Measurements from ENCODE around the gene PLAAT2. TPM values are rescaled to one million over a fixed set of nuclear protein-coding genes. Genes with fewer than 3 reads are reported as not detected.

The PLAAT2 gene
- polyA plus RNA-seq, 1 of the 3 experiments (the other 2 are of a cell fraction) = 0.53 TPM

DNA sequence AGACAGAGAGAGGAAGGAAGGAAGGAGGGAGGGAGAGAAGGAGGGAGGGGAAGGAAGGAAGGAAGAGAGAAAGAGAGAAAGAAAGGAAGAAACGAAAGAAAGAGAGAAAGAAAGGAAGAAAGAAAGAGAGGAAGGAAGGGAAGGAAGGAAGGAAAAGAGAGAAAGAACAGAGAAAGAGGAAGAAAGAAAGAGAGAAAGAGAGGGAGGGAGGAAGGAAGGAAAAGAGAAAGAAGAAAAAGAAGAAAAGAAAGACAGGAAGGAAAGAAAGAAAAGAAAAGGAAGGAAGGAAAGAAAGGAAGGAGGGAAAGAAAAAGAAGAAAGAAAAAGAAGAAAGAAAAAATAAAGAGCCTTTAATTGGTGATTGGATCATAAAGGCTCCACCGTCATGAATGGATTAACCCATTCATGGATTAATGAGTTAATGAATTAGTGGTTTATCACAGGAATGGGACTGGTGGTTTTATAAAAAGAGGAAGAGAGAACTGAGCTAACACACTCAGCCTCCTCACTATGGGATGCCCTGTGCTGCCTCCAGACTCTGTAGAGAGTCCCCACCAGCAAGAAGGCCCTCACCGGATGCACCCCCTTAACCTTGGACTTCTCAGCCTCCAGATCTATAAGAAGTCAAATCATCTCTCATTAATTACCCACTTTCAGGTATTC, 9.0 kb upstream of the PLAAT2 start:
- Histone ChIP-seq H3K4me3 (ENCODE audit: low read depth in 2 of 2, low read length in 1 of 2) (no peak overlapping the region), H3K79me2 (ENCODE audit: insufficient read depth) (no peaks in the 10 kb centered on the region), H3K9me3 (no peaks in the 10 kb centered on the region), H3K4me1 (ENCODE audit: control insufficient read depth in 1 of 2, insufficient read depth in 2 of 2, low read depth in 1 of 2, low read length in 1 of 2) (peaks cover 0 to 2% of the 10 kb centered on the region in 2 experiments; a peak in 1 of 4 replicates), H2AFZ (ENCODE audit: low read depth) (no peak overlapping the region), H3K36me3 (replicated peaks in 1 of 2; ENCODE audit: control insufficient read depth in 1 of 2, insufficient read depth in 2 of 2, low read length in 1 of 2) (no peaks in the 10 kb centered on the region), H3K9me2 (no peaks in the 10 kb centered on the region), H3K9ac (no peak overlapping the region), H3K4me2 (no peak overlapping the region), H4K20me1 (ENCODE audit: insufficient read depth) (no peaks in the 10 kb centered on the region), H3K27me3 (ENCODE audit: insufficient read depth) (no peaks in the 10 kb centered on the region), H3F3A (replicated peaks; ENCODE audit: insufficient read depth) (peaks cover 3% of the 10 kb centered on the region), H3K27ac (ENCODE audit: low read depth in 2 of 2, low read length in 1 of 2) (no peak overlapping the region)
- CTCF ChIA-PET = no interaction called here
- POLR2A ChIA-PET = no interaction called here
- no peak for DNase-seq
- TF ChIP-seq RAD21 (IDR thresholded peaks at IDR 0.05; ENCODE audit: low read length) = no peak
- TF ChIP-seq EP300 (IDR thresholded peaks at IDR 0.05; ENCODE audit: borderline replicate concordance in 1 of 2, low read depth in 1 of 2, low read length in 1 of 2) = no peak
- TF ChIP-seq FOSL2 (IDR thresholded peaks at IDR 0.05; ENCODE audit: borderline replicate concordance, low read depth) = no peak
- TF ChIP-seq, protein P1, sequence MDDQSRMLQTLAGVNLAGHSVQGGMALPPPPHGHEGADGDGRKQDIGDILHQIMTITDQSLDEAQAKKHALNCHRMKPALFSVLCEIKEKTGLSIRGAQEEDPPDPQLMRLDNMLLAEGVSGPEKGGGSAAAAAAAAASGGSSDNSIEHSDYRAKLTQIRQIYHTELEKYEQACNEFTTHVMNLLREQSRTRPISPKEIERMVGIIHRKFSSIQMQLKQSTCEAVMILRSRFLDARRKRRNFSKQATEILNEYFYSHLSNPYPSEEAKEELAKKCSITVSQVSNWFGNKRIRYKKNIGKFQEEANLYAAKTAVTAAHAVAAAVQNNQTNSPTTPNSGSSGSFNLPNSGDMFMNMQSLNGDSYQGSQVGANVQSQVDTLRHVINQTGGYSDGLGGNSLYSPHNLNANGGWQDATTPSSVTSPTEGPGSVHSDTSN (IDR thresholded peaks at IDR 0.05) = no peak
- no peak for TF ChIP-seq FOXM1 (IDR thresholded peaks at IDR 0.05; ENCODE audit: low read depth)
- no peak for TF ChIP-seq CHD2 (IDR thresholded peaks at IDR 0.05; ENCODE audit: low read length, partially characterized antibody)
- no peak for TF ChIP-seq GATA2 (CRISPR knock-in tag; IDR thresholded peaks at IDR 0.05)
- TF ChIP-seq TAF1 (IDR thresholded peaks at IDR 0.05; ENCODE audit: borderline replicate concordance, low read depth, low read length) = no peak
- 39% methylated on average over 3 of the region's 3 CpGs for WGBS (ENCODE audit: low lambda C conversion rate)

DNA sequence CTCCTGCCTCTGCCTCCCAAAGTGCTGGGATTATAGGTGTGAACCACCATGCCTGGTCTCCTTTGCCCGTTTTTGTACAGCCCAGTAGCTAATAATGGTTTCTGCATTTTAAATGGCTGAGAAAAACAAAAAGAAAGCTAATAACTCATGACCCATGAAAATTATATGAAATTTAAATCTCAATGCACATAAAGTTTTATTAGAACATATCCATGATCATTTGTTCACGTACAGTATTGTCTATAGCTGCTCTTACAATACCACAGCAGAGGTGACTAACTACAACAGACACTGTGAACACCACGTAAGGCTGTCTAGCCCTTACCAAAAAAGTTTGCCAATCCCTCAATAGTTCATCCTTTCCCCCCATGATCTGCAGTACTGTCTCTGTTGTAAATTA, 6.4 kb upstream of the PLAAT2 start:
- POLR2A ChIA-PET = no interaction called here
- Histone ChIP-seq H3K79me2 (ENCODE audit: insufficient read depth) (no peaks in the 10 kb centered on the region), H3K27me3 (ENCODE audit: insufficient read depth) (no peaks in the 10 kb centered on the region), H3K9me3 (no peaks in the 10 kb centered on the region), H3K27ac (ENCODE audit: low read depth in 2 of 2, low read length in 1 of 2) (no peak overlapping the region), H3K4me3 (ENCODE audit: low read depth in 2 of 2, low read length in 1 of 2) (no peak overlapping the region), H3F3A (replicated peaks; ENCODE audit: insufficient read depth) (peaks cover 3% of the 10 kb centered on the region), H3K4me2 (no peak overlapping the region), H3K36me3 (replicated peaks in 1 of 2; ENCODE audit: control insufficient read depth in 1 of 2, insufficient read depth in 2 of 2, low read length in 1 of 2) (no peaks in the 10 kb centered on the region), H3K4me1 (ENCODE audit: control insufficient read depth in 1 of 2, insufficient read depth in 2 of 2, low read depth in 1 of 2, low read length in 1 of 2) (peaks cover 0 to 5% of the 10 kb centered on the region in 2 experiments; a peak in 1 of 4 replicates), H3K9me2 (no peaks in the 10 kb centered on the region), H2AFZ (ENCODE audit: low read depth) (no peak overlapping the region), H4K20me1 (ENCODE audit: insufficient read depth) (no peaks in the 10 kb centered on the region), H3K9ac (no peak overlapping the region)
- DNase-seq = no peak
- CTCF ChIA-PET = no interaction called here
- TF ChIP-seq, protein P2, sequence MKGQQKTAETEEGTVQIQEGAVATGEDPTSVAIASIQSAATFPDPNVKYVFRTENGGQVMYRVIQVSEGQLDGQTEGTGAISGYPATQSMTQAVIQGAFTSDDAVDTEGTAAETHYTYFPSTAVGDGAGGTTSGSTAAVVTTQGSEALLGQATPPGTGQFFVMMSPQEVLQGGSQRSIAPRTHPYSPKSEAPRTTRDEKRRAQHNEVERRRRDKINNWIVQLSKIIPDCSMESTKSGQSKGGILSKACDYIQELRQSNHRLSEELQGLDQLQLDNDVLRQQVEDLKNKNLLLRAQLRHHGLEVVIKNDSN (IDR thresholded peaks at IDR 0.05; ENCODE audit: borderline replicate concordance, low read depth) = no peak
- TF ChIP-seq JUND (IDR thresholded peaks at IDR 0.05) (no peak), NRF1 (IDR thresholded peaks at IDR 0.05; ENCODE audit: low read depth, low read length) (no peak)
- 89% methylated on average over 3 of the region's 3 CpGs for WGBS (ENCODE audit: low lambda C conversion rate)
